Activated naive CD4-positive, alpha-beta T cell treated with anti-CD3 and anti-CD28 coated beads, Interleukin-2, amount 10 ng/mL, durations not matched to agents 5 hours and 36 hours (primary cell): ENCODE data around the gene LGALS4. TPM values are rescaled to one million over a fixed set of nuclear protein-coding genes. Genes with fewer than 3 reads are reported as not detected.

ENCODE experiments used
- total RNA-seq, 2 experiments: library from RNA; stranded (reverse); gene quantifications; one replicate each; pipeline ENCODE4 v1.2.3, GENCODE V29; 2021

Gene LGALS4
- total RNA-seq: 1 to 10 TPM; 1.6 to 2.2 TPM

GRCh38 chr19:38812841-38813320, at the start of gene LGALS4:
Gene LGALS4, minus strand, starts transcription at chr19:38812945. Its CDS starts 59 bp downstream, at chr19:38812886.

GRCh38 chr19:38849860-38850435, 37.2 kb upstream of the LGALS4 start, which contains the start of gene HNRNPL:
Gene HNRNPL, minus strand, starts transcription at chr19:38849986. Its CDS starts 20 bp downstream, at chr19:38849966.

GRCh38 chr19:38788478-38789243, 24.1 kb downstream of the LGALS4 start, which contains the start of gene LGALS7B:
Gene LGALS7B, plus strand, starts transcription at chr19:38789200. Its CDS starts 27 bp downstream, at chr19:38789227.

GRCh38 chr19:38773469-38774177, 39.1 kb downstream of the LGALS4 start, which contains the start of gene LGALS7:
Gene LGALS7, minus strand, starts transcription at chr19:38773517. Its CDS starts 25 bp downstream, at chr19:38773492.

Other genes starting within 250 kb of the LGALS4 start
- gene MAP4K1, start 195.0 kb downstream of the LGALS4 start, total RNA-seq: 100 to 1,000 TPM; 273 to 278 TPM
- gene EIF3K, start 193.8 kb downstream of the LGALS4 start, total RNA-seq: 100 to 1,000 TPM; 379 to 392 TPM
- gene ACTN4, start 165.3 kb downstream of the LGALS4 start, total RNA-seq: 100 to 1,000 TPM; 316 to 318 TPM
- 10 to 100 TPM; 10.2 to 10.3 TPM for gene CAPN12, start 68.5 kb downstream of the LGALS4 start, total RNA-seq
- not detected for gene LGALS7, start 39.4 kb downstream of the LGALS4 start, total RNA-seq
- not detected for gene LGALS7B, start 23.7 kb downstream of the LGALS4 start, total RNA-seq
- 100 to 1,000 TPM; 146 to 156 TPM for gene ECH1, start 18.8 kb upstream of the LGALS4 start, total RNA-seq
- gene HNRNPL, start 37.0 kb upstream of the LGALS4 start, total RNA-seq: 100 to 1,000 TPM; 430 to 450 TPM
- 10 to 100 TPM; 56.6 to 64.4 TPM for gene RINL, start 65.3 kb upstream of the LGALS4 start, total RNA-seq
- 10 to 100 TPM; 44.2 to 47.9 TPM for gene SIRT2, start 86.7 kb upstream of the LGALS4 start, total RNA-seq
- 10 to 100 TPM; 25.2 to 27.5 TPM for gene NFKBIB, start 87.0 kb upstream of the LGALS4 start, total RNA-seq
- under 1 TPM; 0.43 to 0.83 TPM for gene CCER2, start 99.2 kb upstream of the LGALS4 start, total RNA-seq
- gene SARS2, start 117.8 kb upstream of the LGALS4 start, total RNA-seq: 10 to 100 TPM; 31.1 to 31.7 TPM
- 10 to 100 TPM; 41.9 to 42.3 TPM for gene MRPS12, start 118.0 kb upstream of the LGALS4 start, total RNA-seq
- not detected for gene FBXO17, start 162.8 kb upstream of the LGALS4 start, total RNA-seq
- not detected for gene FBXO27, start 219.6 kb upstream of the LGALS4 start, total RNA-seq